SIG-M5 (cell line): ENCODE results near the gene POLR2E.
"Not testable (repeated sequence)": the region's sequence is repeated elsewhere in the genome, so short reads cannot be mapped to it uniquely, and the experiment has no call there.

Experiments
- DNase-seq: peaks from one replicate; lab custom pipeline; 2025; lab: John Stamatoyannopoulos, UW

The POLR2E gene

GRCh38 chr19:1094978-1095701, at the start of gene POLR2E:
TSS of gene POLR2E (minus strand) at chr19:1095375. CDS start at chr19:1095315, 60 bp downstream.
- DNase-seq = no peak

DNA sequence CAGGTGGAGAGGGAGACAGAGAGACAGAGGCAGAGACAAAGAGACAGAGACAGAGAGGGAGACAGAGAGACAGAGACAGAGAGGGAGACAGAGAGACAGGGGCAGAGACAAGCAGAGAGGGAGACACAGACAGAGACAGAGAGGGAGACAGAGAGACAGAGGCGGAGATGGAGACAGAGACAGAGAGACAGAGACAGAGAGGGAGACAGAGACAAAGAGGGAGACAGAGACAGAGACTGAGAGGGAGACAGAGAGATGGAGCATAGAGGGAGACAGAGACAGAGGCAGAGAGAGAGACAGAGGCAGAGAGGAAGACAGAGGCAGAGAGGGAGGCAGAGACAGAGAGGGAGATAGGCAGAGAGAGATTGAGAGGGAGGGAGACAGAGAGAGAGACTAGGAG, 49.6 kb upstream of the POLR2E start:
- DNase-seq = no peak

DNA sequence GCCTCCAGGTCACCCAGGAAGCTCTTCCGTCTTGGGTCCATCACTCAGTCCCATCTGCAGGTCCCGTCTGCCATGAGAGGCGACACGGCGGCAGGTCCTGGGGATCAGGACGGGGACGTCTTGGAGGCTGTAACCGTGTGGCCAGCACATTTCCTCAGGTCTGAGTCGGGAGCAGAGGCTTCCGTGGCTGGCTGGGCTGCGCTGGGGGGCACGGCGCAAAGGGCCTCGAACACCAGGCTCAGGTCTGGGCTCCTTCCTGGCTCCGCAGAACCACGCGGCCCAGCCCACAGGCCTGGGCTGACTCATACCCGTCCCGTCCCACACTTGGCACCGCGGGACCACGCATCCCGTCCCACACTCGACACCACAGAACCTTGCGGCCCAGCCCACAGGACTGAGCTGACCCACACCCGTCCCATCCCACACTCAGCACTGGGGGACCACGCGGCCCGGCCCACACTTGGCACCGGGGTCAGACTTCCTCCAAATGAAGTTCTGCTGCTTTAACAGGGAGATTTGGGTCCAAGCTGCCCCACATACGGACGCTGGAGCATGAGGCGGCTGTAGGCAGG, 48.7 kb upstream of the POLR2E start:
- DNase-seq = no peak

GRCh38 chr19:1141944-1142343, 46.8 kb upstream of the POLR2E start:
- no peak for DNase-seq

DNA sequence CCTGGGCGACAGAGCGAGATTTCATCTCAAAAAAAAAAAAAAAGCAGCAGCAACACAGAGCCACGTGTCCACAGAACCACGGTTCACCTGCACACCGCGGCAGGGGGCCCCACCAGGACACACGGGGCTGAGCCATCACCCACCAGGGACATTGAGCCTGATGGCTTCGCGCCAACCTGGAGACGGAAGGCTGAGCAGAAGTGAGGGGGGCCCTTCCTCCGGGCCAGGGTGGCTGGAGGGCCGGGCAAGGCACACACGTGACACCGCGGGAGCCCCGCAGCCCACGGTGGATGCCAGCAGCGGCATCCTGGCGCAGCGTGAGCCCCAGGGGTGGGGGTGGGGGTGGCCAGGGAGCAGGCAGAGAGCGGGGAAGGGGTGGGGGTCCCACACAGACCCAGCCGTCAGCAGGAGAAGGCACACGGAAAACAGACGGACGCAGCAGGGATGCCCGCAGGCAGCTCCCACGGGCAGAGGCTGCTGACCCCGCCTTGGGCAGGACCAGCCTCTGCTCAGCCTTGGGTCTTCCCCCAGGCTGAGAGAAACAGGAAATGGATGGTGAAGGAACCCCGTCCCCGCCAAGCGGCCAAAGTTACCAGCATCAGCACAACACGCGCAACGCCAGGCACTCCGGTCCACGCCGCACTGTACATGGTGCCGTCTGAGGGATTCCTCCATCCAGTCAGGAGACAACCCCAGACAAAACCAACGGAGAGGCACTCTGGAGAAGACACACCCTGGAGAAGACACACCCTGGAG, 45.3 kb upstream of the POLR2E start:
- no peak for DNase-seq

DNA sequence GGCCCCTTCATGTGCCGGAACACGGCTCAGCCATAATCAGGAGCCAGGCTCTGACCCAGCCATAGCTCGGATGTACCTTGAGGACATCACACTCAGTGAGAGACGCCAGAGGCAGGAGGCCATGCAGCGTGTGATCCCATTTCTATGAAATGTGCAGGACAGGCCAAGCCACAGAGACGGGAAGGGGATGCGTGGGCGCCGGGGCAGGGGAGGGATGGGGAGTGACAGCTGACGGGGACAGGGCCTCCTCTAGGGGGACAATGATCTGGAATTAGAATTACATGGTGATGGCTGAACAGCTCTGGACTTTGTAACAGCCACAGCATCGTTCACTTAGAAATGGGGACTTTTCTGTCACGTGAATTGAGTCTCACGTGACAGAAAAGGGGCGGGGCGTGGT, 44.0 kb upstream of the POLR2E start:
- no peak for DNase-seq

- DNase-seq = no peak
These were observed 42.9 kb upstream of the POLR2E start for GRCh38 chr19:1138121-1138520.

- no peak for DNase-seq
These were observed 41.6 kb upstream of the POLR2E start for GRCh38 chr19:1136621-1137317.

DNA sequence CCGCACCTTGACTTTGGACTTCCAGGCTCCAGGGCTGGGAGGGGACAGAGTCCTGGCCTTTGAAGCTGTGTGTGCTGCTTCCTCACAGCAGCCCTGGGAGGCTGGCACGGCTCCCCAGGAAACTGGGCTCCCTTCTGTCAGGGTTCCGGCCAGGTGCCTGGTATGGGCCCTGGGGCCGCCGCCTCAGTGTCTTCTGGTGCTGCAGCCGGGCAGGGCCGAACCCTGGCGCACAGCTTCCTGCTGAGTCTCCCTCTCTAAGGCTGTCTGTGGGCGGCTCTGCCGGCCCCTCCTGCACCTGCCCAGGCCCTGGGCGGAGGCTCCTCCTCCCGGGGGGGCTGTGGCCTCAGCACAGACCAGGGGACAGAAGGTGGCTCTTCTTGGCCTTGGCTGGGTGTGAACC, 41.0 kb upstream of the POLR2E start:
- DNase-seq = no peak

GRCh38 chr19:1135454-1135853, 40.3 kb upstream of the POLR2E start:
- DNase-seq = no peak

- DNase-seq = no peak
These were observed 39.3 kb upstream of the POLR2E start for GRCh38 chr19:1134431-1134830.

DNA sequence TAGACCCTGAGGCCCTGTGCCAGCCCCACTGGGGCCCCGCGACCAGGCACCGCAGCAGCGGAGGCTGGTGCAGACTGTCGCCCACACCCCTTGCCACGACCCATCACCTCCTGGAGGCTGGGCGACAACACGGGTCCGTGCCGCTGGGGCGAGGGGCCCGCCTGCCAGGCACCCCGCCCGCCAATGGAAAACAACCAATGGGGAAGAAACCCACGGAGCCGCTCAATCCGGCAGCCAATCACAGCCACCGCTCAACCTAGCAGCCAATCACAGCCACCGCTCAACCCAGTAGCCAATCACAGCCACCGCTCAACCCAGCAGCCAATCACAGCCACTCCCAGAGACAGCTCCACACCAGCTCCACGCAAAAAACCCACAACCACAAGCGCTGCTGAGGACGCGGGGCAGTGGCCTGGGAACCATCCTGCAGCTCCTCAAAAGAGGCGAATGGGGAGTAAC, 38.3 kb upstream of the POLR2E start:
- no peak for DNase-seq

GRCh38 chr19:1132552-1133383, 37.6 kb upstream of the POLR2E start:
- DNase-seq = no peak

DNA sequence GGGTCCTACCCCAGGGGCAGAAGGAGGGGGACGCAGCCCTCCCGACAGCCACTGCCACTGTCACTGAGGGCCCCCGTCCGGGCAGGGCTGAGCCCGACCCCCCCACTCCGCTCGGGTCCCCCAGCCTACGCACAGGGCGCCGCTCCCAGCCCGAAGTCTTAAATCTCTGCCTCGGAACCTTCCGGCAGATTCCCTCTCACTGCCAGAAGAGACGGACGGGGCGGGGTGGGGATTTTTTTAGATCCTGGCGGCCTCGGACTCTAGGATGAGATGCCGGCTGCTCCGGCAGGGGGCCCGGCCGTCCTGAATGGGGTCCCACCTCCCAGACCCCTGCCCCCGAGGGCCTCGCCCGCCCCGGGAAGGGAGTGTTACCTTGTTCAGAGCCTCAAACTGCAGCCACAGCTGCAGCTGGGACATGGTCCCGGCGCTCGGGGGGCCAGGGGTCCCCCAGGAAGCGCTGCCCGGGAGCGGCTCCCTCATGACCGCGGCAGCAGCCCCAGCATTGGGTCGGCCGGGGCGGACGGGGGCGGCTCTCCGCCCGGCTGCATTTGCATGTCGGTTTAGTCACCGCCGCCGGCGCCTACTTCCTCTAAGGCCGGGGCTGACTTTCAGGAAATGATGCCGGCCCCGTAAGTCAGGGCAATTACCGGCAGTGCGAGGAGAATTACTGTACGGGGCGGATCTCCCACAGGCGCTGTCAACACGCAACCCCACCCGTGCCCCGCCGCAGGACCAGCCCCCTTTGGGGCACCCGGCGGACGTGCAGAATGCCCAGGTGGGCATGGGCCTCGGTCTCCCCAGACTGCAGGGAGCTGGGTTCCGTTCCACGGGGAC, 36.8 kb upstream of the POLR2E start:
- DNase-seq = peak; percentile 43

GRCh38 chr19:1130771-1131717, 35.9 kb upstream of the POLR2E start:
- DNase-seq = no peak

DNA sequence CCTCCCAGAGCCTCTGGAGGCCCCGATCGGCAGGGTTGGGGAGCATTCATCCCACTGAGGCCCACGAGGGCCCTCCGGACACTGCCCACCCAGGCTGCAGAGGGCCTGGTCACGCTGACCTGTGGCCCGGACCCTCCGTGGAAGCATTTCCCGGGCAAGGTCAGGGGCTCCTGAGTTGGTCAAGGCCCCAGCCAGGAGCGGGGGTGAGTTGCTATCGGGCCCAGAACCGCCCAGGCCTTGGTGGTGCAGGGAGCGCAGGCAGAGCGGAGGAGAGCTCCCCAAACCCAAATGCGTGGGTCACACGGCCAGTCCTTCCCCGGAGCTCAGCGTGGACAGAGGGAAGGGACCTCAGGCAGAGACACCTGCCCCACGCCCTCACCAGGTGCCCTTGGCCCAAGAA, 34.4 kb upstream of the POLR2E start:
- no peak for DNase-seq

GRCh38 chr19:1129084-1129483, 33.9 kb upstream of the POLR2E start:
- DNase-seq = not testable (repeated sequence)

- no peak for DNase-seq
These were observed 32.9 kb upstream of the POLR2E start for GRCh38 chr19:1128106-1128505.

- DNase-seq = no peak
These were observed 32.0 kb upstream of the POLR2E start for GRCh38 chr19:1126984-1127760.
